ENCODE data around the gene CNTN4.

DNA sequence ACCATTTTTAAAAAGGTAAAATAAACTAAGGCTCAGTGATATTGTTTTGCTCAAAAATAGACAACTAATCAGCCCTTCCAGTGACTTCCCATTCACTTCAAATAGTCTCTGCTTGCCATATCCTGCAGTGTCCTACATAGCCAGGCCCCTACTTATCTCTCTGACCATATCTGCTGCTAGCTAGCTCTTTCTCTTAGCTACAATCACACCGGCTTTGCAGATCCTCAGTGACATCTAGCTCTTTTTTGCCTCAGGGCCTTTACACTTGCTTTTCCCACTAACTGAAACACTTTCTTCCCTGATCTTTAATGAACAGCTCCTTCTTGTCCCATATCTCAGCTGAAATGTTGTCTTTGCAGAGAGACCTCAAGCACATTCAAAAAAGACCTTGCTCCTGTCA, 850.2 kb downstream of the CNTN4 start:
- TF ChIP-seq, protein P1, sequence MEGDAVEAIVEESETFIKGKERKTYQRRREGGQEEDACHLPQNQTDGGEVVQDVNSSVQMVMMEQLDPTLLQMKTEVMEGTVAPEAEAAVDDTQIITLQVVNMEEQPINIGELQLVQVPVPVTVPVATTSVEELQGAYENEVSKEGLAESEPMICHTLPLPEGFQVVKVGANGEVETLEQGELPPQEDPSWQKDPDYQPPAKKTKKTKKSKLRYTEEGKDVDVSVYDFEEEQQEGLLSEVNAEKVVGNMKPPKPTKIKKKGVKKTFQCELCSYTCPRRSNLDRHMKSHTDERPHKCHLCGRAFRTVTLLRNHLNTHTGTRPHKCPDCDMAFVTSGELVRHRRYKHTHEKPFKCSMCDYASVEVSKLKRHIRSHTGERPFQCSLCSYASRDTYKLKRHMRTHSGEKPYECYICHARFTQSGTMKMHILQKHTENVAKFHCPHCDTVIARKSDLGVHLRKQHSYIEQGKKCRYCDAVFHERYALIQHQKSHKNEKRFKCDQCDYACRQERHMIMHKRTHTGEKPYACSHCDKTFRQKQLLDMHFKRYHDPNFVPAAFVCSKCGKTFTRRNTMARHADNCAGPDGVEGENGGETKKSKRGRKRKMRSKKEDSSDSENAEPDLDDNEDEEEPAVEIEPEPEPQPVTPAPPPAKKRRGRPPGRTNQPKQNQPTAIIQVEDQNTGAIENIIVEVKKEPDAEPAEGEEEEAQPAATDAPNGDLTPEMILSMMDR (IDR thresholded peaks at IDR 0.05; ENCODE audit: borderline replicate concordance, extremely low read depth, low read length, poor library complexity, severe bottlenecking): no peak
- no peak for TF ChIP-seq EZH2 (IDR thresholded peaks at IDR 0.05; ENCODE audit: borderline replicate concordance, low read depth, low read length, severe bottlenecking)

Measured in DND-41 (cell line).